Activated CD4-positive, alpha-beta T cell treated with anti-CD3 and anti-CD28 coated beads, Interleukin-2, amount 10 ng/mL, durations not matched to agents 7 days and 5 days (primary cell): ENCODE measurements around the gene ARSI. TPM values are rescaled to one million over a fixed set of nuclear protein-coding genes. Genes with fewer than 3 reads are reported as not detected.

Source experiments
- CTCF ChIA-PET: fragments of 350-600 bp; sonication (Branson Sonifier 250); formaldehyde crosslinking; loops from one replicate; lab custom pipeline; 2021; ENCODE audit warnings: antibody characterized with exemption; lab: Charles Lee
- POLR2A ChIA-PET: fragments of 350-600 bp; sonication (Branson Sonifier 250); formaldehyde crosslinking; loops from one replicate; lab custom pipeline; 2021; ENCODE audit warnings: antibody characterized with exemption; lab: Charles Lee
- DNase-seq: peaks from one replicate; pipeline ENCODE4 v3.0.0-alpha.2; 2020
- H3K27ac Mint-ChIP-seq: one replicate; pipeline ENCODE4 v1.8.0; 2021; ENCODE audit warnings: mild to moderate bottlenecking, moderate library complexity, mixed read lengths
- H3K27me3 Mint-ChIP-seq: one replicate; pipeline ENCODE4 v1.8.0; 2021; ENCODE audit warnings: mixed read lengths
- H3K36me3 Mint-ChIP-seq: one replicate; pipeline ENCODE4 v1.8.0; 2021; ENCODE audit warnings: low read depth, mixed read lengths
- H3K4me1 Mint-ChIP-seq: one replicate; pipeline ENCODE4 v1.8.0; 2021; ENCODE audit warnings: mixed read lengths
- H3K4me3 Mint-ChIP-seq: one replicate; pipeline ENCODE4 v1.8.0; 2021; ENCODE audit warnings: mild to moderate bottlenecking, moderate library complexity, mixed read lengths
- H3K9me3 Mint-ChIP-seq: one replicate; pipeline ENCODE4 v1.8.0; 2021; ENCODE audit warnings: mixed read lengths
- total RNA-seq, 2 experiments: library from RNA; stranded (reverse); gene quantifications; one replicate each; pipeline ENCODE4 v1.2.3, GENCODE V29; 2021

The ARSI gene
- total RNA-seq, 2 experiments from 2014 or later: not detected

DNA sequence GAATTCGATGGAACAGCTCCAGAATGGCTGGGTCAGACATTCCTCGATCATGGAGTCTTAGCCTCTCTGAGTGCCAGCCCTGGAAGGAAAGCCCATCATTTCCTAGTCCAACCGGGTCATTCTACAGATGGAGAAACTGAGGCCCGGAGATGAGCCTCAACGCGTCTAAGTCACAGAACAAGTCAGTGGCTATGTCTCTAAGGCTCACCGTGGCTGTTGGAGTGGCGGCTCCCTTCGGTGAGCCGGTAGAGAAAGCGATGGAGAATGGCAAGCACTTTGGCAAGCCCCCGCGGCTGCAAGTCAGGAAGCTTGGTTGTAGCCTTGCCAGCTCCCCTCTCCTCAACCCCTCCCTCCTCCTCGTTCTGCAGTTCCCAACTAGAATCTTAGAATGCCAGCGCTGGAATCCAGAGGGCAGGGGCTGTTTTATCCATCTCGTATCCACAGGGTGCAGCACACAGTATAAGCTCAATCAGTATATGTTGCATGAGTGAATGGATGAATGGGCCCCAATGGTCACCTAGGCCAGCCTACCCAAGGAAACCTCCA is 438 bp upstream of the ARSI start:
- no peak for DNase-seq
- ChIA-PET CTCF (interaction anchor here (1.1 to 1.2 kb wide), 2 partner anchors 16 to 172 kb away, joined by 3 read pairs; no protein-coding TSS in a partner anchor), POLR2A (no interaction called here)
- Mint-ChIP-seq H3K27ac (no peak overlapping the region), H3K9me3 (no peaks in the 10 kb centered on the region), H3K27me3 (peaks cover 40% of the 10 kb centered on the region), H3K4me1 (peaks cover 2% of the 10 kb centered on the region), H3K4me3 (no peak overlapping the region), H3K36me3 (no peaks in the 10 kb centered on the region)

DNA sequence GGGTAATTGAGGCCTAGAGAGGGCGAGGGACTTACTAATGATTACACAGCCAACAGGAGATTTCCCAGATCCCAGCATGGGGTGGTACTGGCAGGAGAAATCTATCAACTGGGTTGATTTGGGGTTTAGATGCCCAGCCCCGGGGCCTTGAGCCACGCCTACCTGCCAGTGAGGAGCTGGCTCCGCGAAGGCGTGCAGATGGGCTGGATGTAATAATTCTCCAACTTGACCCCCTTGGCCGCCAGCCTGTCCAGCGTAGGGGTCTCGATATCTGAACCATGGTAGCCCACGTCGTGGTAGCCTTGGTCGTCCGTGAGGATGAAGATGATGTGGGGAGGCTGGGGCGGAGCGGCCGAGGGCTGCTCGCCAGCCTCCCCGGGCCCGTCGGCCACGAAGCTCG is 804 bp downstream of the ARSI start:
- H3K27ac Mint-ChIP-seq: no peak overlapping the region
- H3K27me3 Mint-ChIP-seq: peaks cover 40% of the 10 kb centered on the region
- POLR2A ChIA-PET: no interaction called here
- no peaks in the 10 kb centered on the region for H3K9me3 Mint-ChIP-seq
- no peak overlapping the region for H3K4me3 Mint-ChIP-seq
- H3K4me1 Mint-ChIP-seq: peaks cover 2% of the 10 kb centered on the region
- H3K36me3 Mint-ChIP-seq: no peaks in the 10 kb centered on the region
- CTCF ChIA-PET: no interaction called here
- DNase-seq: no peak

DNA sequence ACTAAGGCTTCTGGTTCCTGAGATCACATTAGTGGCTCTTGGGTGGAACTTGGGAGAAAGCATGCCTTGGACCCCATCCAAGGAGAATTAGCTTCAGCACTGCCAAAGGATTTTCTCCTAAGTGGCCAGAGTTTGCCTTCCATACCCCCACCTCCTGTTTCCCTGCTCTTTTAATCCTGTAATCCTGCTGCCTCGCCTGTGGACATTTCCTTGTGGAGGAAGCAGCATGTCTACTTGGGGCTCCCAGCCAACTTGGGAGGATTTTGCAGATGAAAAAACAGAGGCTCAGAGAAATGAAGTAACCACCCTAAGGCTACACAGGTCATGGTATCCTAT is 1.6 kb downstream of the ARSI start:
- Mint-ChIP-seq H3K36me3 (no peaks in the 10 kb centered on the region), H3K27ac (no peak overlapping the region), H3K9me3 (no peaks in the 10 kb centered on the region), H3K4me1 (peaks cover 2% of the 10 kb centered on the region), H3K27me3 (peaks cover 40% of the 10 kb centered on the region), H3K4me3 (no peak overlapping the region)
- CTCF ChIA-PET: interaction anchor here (1.1 kb wide), 1 partner anchor 83 kb away, joined by 3 read pairs; no protein-coding TSS in a partner anchor
- POLR2A ChIA-PET: no interaction called here
- no peak for DNase-seq

DNA sequence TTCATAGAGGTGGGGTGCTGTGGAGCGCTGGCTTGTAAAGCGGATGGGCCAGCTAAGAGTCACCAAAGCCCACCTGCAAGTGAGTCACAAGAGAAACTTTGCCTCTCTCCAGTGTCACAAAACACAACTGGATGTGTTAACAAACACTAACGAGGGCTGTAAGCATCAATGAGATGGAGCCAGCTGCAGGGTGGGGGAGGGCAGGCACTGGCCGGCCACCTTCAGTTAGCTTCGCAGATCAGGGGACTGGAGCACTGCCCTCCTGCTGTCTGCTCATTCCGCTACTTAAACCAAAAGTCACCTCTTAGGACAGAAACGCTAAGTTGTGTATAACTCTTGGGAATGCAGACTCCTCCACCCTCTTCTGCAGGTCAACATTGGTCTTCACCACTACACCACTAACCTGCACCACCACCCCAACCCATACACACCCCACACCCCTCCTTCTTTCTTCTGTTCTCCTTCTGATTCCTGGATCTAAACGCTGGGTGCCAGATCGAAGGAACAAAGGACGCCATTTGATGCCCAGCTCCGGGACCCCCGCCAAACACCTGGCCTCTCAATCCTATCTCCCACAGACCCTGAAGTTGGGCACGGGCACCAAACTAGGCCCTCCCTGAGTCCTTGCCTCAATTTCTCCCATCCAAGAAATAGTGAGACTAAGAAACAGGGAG is 2.1 kb downstream of the ARSI start:
- Mint-ChIP-seq H3K9me3 (no peaks in the 10 kb centered on the region), H3K4me1 (peaks cover 2% of the 10 kb centered on the region), H3K36me3 (no peaks in the 10 kb centered on the region), H3K4me3 (no peak overlapping the region), H3K27me3 (peaks cover 40% of the 10 kb centered on the region), H3K27ac (no peak overlapping the region)
- no peak for DNase-seq
- ChIA-PET POLR2A (interaction anchor here (1.0 kb wide), 1 partner anchor 10 kb away, joined by 3 read pairs; no protein-coding TSS in a partner anchor), CTCF (interaction anchor here (0.7 to 1.3 kb wide), 4 partner anchors 8 to 82 kb away, joined by 3 read pairs; no protein-coding TSS in a partner anchor)

DNA sequence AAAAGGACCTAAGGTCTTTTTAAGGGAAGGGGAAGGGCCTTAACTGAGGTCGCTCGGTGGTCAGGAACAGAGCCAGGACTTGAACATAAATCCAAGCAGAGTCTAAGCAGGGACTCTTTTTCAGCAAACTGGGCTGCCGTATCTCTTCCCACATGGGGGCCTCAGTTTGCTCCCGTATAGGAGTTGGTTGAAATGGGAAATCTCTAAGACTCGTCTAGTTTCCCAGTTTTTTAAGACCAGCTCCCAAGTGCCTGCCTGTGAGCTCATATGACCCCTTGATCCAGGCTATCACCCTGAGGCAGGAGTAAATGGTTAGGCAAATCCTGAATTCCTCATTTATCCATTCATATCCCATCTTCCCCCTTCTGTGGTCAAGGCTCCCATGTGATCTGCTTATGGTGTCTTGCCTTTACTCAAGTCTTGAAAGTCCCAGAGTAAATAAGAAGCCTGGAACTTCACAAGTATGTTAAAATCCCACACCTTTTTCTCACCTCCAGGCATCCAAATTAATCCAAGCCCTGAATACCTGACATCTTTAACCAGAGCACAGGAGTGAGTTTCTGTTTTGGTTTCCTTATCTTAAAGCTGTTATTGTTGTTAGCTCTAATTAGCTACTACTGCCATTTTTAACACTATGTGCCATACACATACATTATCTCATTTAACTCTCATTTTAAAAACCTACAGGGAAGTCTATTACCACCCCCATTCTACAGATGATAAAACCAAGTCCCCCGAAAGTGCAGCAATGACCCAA is 3.0 kb downstream of the ARSI start:
- Mint-ChIP-seq H3K4me1 (no peaks in the 10 kb centered on the region), H3K9me3 (no peaks in the 10 kb centered on the region), H3K27ac (no peak overlapping the region), H3K4me3 (no peak overlapping the region), H3K36me3 (no peaks in the 10 kb centered on the region), H3K27me3 (peaks cover 32% of the 10 kb centered on the region)
- ChIA-PET CTCF (interaction anchor here (0.7 to 1.5 kb wide), 4 partner anchors 9 to 41 kb away, joined by 3 read pairs; no protein-coding TSS in a partner anchor), POLR2A (interaction anchor here (0.7 to 1.0 kb wide), 2 partner anchors 9 to 534 kb away, joined by 3 read pairs; no protein-coding TSS in a partner anchor)
- no peak for DNase-seq

DNA sequence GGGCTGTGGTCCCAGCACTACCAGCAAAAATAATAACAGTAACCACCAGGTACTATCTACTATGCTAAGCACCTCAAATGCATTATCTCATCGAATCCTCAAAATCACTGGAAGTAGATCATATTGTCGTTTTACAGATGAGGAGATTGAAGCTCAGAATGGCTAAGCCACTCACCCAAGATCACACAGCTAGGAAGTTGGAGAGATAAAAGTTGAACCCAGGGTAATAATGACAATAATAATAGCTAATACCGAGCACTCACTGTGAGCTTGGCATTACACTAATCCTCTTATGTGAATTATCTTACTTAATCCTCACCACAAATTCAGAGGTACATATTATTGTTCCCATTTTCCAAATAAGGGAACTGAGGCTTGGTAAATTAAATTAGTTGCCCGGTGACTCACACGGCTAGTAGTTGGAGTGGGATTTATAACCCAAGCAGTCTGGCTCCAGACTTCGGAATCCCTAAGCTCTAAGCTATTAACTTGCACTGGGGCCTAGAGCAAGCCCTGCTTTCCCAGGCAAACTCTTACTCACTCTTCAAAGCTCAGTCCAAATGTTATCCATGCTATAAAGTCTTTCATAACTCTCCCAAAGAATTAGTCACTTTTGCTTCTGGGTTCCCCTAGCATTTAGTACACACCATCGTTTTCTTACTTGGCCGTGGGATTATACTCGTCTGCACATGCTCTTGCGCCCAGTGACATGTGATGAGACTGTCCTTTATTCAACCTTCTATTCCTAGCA is 3.8 kb downstream of the ARSI start:
- ChIA-PET POLR2A (no interaction called here), CTCF (interaction anchor here (0.6 to 1.5 kb wide), 3 partner anchors 29 to 185 kb away, joined by 3 read pairs; no protein-coding TSS in a partner anchor)
- DNase-seq: no peak
- H3K36me3 Mint-ChIP-seq: no peaks in the 10 kb centered on the region
- H3K4me1 Mint-ChIP-seq: no peaks in the 10 kb centered on the region
- no peak overlapping the region for H3K4me3 Mint-ChIP-seq
- H3K27me3 Mint-ChIP-seq: peaks cover 24% of the 10 kb centered on the region
- no peaks in the 10 kb centered on the region for H3K9me3 Mint-ChIP-seq
- H3K27ac Mint-ChIP-seq: no peak overlapping the region

DNA sequence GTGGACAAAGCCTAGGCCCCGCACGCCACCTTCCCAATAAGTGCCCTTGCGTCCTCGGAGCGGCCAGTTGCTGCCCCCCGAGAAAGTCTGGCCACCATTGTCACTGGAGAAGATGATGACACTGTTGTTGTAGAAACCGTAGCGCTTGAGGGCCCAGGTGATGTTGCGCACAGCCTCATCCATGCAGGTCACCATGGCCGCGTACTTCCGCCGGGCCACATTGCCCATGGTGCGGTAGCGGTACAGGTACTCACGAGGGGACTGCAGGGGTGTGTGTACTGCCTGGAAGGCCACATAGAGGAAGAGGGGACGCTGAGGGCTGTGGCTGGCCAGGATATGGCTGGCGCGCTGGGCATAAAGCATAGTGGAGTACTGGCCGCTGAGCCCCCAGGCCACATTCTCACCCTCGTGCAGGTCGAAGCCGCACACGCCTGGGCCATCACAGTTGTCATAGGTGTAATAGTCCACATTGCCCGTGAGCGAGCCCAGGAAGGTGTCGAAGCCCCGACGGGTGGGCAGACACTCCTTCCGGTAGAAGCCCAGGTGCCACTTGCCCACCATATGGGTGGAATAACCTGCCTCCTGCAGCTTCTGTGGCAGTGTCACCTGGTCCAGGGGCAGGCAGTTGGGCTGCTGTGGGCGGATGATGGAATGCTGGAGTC is 4.6 kb downstream of the ARSI start:
- ChIA-PET POLR2A (no interaction called here), CTCF (interaction anchor here (0.6 to 1.5 kb wide), 2 partner anchors 39 to 186 kb away, joined by 3 read pairs; no protein-coding TSS in a partner anchor)
- H3K4me3 Mint-ChIP-seq: no peak overlapping the region
- H3K36me3 Mint-ChIP-seq: no peaks in the 10 kb centered on the region
- peaks cover 17% of the 10 kb centered on the region for H3K27me3 Mint-ChIP-seq
- no peak for DNase-seq
- no peaks in the 10 kb centered on the region for H3K9me3 Mint-ChIP-seq
- H3K4me1 Mint-ChIP-seq: no peaks in the 10 kb centered on the region
- H3K27ac Mint-ChIP-seq: no peak overlapping the region

DNA sequence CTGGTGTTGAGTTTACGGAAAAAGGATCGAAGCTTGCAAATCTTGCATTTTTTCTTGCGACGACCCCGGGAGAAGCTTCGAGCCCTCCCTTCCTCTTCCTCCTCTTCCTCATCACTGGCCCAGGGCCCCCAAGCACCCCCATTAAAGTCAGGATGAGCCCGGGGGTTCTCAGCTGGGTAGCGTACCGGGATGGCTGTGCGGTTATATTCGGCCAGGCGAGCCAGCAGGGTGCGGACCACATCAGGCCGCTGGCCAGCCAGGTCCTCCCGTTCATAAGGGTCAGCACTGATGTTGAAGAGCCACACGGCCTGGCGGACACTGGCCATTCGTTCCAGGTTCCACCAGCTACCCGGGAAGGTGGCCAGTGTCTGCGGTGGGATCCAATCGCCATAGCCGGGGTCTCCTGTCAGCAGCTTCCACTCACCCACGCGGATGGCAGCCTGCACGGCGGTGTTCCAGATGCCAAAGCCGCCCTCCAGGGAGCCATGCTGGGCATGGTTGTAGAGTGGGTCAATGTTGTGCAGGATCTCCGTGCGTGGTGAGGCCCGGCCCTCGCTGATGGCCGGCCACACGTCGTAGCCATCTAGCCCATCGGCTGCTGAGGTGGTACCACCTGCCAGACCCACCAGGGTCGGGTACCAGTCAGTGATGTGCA is 5.3 kb downstream of the ARSI start:
- H3K4me1 Mint-ChIP-seq: no peaks in the 10 kb centered on the region
- peaks cover 14% of the 10 kb centered on the region for H3K27me3 Mint-ChIP-seq
- ChIA-PET CTCF (interaction anchor here (1.1 to 1.3 kb wide), 2 partner anchors 10 to 14 kb away, joined by 3 read pairs; no protein-coding TSS in a partner anchor), POLR2A (no interaction called here)
- H3K9me3 Mint-ChIP-seq: no peaks in the 10 kb centered on the region
- H3K36me3 Mint-ChIP-seq: no peaks in the 10 kb centered on the region
- no peak for DNase-seq
- H3K4me3 Mint-ChIP-seq: no peak overlapping the region
- no peak overlapping the region for H3K27ac Mint-ChIP-seq

DNA sequence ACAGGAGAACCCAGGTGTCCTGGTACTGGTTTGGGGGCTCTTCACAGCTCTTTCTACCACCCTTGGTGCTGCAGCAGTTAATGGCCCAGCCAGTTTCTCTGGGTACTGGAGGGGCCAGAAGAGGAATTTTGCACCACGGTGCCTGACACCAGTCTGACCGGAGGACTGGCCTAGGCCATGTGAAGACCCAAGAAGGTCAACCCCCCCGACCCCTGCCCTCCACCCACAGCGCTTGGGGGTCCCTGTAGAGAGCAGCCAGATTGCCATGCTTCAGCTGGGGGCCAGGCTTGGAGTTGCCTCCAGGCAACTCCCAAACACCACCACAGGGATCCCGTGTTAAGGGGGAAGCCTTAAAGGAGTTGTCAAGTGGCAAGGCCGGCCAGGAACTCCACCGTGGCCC is 6.2 kb downstream of the ARSI start:
- DNase-seq: no peak
- Mint-ChIP-seq H3K36me3 (no peaks in the 10 kb centered on the region), H3K27ac (no peak overlapping the region), H3K4me1 (no peaks in the 10 kb centered on the region), H3K27me3 (peaks cover 11% of the 10 kb centered on the region), H3K4me3 (no peak overlapping the region), H3K9me3 (no peaks in the 10 kb centered on the region)
- ChIA-PET POLR2A (no interaction called here), CTCF (interaction anchor here (1.1 to 1.3 kb wide), 2 partner anchors 9 to 13 kb away, joined by 3 read pairs; no protein-coding TSS in a partner anchor)

DNA sequence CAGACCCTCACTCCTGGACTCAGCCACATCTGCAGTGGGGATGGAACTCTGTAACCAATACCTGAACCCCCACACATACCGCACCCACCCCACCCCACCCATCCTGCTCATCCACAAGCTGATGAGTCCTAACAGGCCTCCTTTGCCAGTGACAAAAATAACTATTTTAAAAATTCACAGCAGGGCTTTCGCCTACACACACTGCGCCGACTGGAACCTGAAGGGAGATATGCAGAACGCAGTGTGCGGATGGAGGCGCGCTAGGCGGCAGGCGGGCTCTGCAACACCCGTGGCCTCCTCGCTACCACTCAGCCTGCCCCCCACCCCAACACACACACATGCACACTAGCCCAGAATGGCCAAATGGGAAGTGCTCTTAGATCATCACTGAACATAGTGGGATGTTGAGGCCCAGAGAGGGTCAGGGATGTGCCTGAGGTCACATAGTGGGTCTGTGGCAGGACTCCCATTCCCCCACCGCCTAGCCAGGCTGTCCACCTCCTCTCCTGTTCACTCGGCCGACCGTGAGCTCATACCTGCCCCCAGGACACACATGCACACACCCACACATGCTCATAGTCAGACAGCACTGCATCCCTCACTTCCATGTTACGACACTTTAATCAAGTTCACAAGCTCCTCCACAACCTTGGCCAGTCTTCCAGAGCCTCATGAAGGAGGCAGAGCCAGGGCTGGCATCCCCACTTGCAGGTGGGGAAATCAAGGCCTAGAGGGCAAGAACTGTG is 6.8 kb downstream of the ARSI start:
- POLR2A ChIA-PET: no interaction called here

DNA sequence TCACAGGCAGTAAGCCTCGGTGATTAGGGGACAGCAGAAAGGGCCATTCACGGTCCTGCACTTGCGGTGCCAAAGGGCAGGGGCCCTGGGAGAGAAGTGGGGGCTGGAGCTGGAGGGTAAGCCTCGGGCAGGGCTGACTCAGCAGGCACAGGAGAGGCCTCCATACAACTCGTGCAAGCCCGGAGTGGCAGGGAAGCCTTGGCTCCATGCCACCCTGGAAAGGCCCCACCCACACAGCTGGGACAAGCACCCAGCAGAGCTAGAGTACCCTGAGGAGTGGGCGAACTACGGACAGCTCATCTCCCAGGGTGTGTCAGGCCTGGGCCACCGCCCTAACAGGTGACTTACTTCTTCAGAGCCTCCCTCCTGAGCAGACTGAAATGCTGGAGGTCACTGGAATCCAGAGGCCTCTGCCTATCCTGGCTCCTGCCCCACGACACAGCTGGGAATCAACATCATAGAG is 7.5 kb downstream of the ARSI start:
- H3K36me3 Mint-ChIP-seq: no peaks in the 10 kb centered on the region
- no peak overlapping the region for H3K4me3 Mint-ChIP-seq
- no peak overlapping the region for H3K27ac Mint-ChIP-seq
- POLR2A ChIA-PET: no interaction called here
- no peaks in the 10 kb centered on the region for H3K4me1 Mint-ChIP-seq
- no peaks in the 10 kb centered on the region for H3K9me3 Mint-ChIP-seq
- no peaks in the 10 kb centered on the region for H3K27me3 Mint-ChIP-seq
- no peak for DNase-seq
- CTCF ChIA-PET: no interaction called here

More for the DNA sequence above, 6.8 kb downstream of the ARSI start:
- Mint-ChIP-seq H3K4me1 (no peaks in the 10 kb centered on the region), H3K27me3 (peaks cover 6% of the 10 kb centered on the region), H3K4me3 (no peak overlapping the region), H3K36me3 (no peaks in the 10 kb centered on the region), H3K27ac (no peak overlapping the region), H3K9me3 (no peaks in the 10 kb centered on the region)
- no peak for DNase-seq
- CTCF ChIA-PET: interaction anchor here (1.3 kb wide), 1 partner anchor 9 kb away, joined by 3 read pairs; no protein-coding TSS in a partner anchor
